ENCODE measurements around the gene PANK2.

DNA sequence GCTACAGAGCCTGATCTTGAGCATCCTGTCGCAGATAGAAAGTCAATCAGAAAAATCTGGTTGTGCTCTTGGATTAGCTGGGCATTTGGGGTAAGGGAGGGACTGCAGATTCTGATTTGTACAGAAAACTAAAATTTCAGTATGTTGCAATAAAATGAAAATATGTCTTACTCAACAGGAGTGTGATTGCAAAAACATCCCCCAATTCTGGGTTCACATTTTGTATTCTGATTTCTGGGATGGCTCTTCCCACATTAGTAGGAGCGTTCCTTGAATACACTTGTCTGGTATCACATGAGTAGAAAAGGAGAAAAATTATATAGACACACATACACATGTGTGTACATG, 40.5 kb downstream of the PANK2 start:
- TF ChIP-seq, protein P1, sequence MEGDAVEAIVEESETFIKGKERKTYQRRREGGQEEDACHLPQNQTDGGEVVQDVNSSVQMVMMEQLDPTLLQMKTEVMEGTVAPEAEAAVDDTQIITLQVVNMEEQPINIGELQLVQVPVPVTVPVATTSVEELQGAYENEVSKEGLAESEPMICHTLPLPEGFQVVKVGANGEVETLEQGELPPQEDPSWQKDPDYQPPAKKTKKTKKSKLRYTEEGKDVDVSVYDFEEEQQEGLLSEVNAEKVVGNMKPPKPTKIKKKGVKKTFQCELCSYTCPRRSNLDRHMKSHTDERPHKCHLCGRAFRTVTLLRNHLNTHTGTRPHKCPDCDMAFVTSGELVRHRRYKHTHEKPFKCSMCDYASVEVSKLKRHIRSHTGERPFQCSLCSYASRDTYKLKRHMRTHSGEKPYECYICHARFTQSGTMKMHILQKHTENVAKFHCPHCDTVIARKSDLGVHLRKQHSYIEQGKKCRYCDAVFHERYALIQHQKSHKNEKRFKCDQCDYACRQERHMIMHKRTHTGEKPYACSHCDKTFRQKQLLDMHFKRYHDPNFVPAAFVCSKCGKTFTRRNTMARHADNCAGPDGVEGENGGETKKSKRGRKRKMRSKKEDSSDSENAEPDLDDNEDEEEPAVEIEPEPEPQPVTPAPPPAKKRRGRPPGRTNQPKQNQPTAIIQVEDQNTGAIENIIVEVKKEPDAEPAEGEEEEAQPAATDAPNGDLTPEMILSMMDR (conservative IDR thresholded peaks at IDR 0.05; ENCODE audit: low read depth, low read length), result no peak
- TF ChIP-seq EZH2phosphoT487 (IDR thresholded peaks at IDR 0.05; ENCODE audit: borderline replicate concordance, low read length), result no peak
- no peak for TF ChIP-seq EZH2 (IDR thresholded peaks at IDR 0.05; ENCODE audit: low read length, unreplicated experiment)

All from PC-3 (cell line).